Loucy (cell line): ENCODE data around the gene EME1.

Experiments
- H2AFZ ChIP-seq: fragments of 200-600 bp; sonication (generic); 2 replicates; pipeline ENCODE4 v1.6.0; 2016; ENCODE audit warnings: antibody characterized with exemption, mild to moderate bottlenecking, low read length, moderate library complexity
- H3F3A ChIP-seq: fragments of 200-600 bp; 2 replicates; pipeline ENCODE4 v1.6.0; 2016; ENCODE audit warnings: antibody characterized with exemption, low read depth, mild to moderate bottlenecking
- H3K27me3 ChIP-seq: fragments of 200-600 bp; sonication (generic); 2 replicates; pipeline ENCODE4 v1.6.1; 2014; ENCODE audit warnings: low read length, mild to moderate bottlenecking; ENCODE audit not compliant: insufficient read depth, poor library complexity, severe bottlenecking
- H3K36me3 ChIP-seq: fragments of 200-600 bp; sonication (generic); 2 replicates; pipeline ENCODE4 v1.6.1; 2016; ENCODE audit warnings: low read length; ENCODE audit not compliant: insufficient read depth
- H3K4me1 ChIP-seq: fragments of 200-600 bp; sonication (generic); 2 replicates; pipeline ENCODE4 v1.5.1; 2014; ENCODE audit warnings: low read length, mild to moderate bottlenecking; ENCODE audit not compliant: insufficient read depth, poor library complexity, severe bottlenecking
- H3K4me2 ChIP-seq: fragments of 200-600 bp; sonication (generic); 2 replicates; pipeline ENCODE4 v1.6.0; 2014; ENCODE audit warnings: antibody characterized with exemption, low read length, low read depth, mild to moderate bottlenecking; ENCODE audit not compliant: poor library complexity, severe bottlenecking
- H3K4me3 ChIP-seq: fragments of 200-600 bp; sonication (generic); 2 replicates; pipeline ENCODE4 v1.5.1; 2014; ENCODE audit warnings: low read length, mild to moderate bottlenecking, mixed read lengths; ENCODE audit not compliant: poor library complexity, severe bottlenecking
- H3K79me2 ChIP-seq: fragments of 200-600 bp; sonication (generic); 2 replicates; pipeline ENCODE4 v1.6.1; 2014; ENCODE audit warnings: low read length; ENCODE audit not compliant: insufficient read depth
- H3K9ac ChIP-seq: fragments of 200-600 bp; sonication (generic); 2 replicates; pipeline ENCODE4 v1.6.0; 2014; ENCODE audit warnings: mild to moderate bottlenecking, low read depth, low read length, moderate library complexity; ENCODE audit not compliant: poor library complexity, severe bottlenecking
- H3K9me2 ChIP-seq: fragments of 200-600 bp; sonication (generic); replicated peaks from 2 replicates; pipeline ENCODE4 v1.6.1; 2016; ENCODE audit warnings: low read depth, low read length, mixed read lengths
- H3K9me3 ChIP-seq: fragments of 200-600 bp; sonication (generic); 2 replicates; pipeline ENCODE4 v1.6.1; 2014; ENCODE audit warnings: mild to moderate bottlenecking, antibody characterized with exemption, low read length, low read depth; ENCODE audit not compliant: insufficient read depth
- H4K20me1 ChIP-seq: fragments of 200-600 bp; sonication (generic); 2 replicates; pipeline ENCODE4 v1.6.0; 2014; ENCODE audit warnings: antibody characterized with exemption, low read length, mild to moderate bottlenecking; ENCODE audit not compliant: insufficient read depth, poor library complexity, severe bottlenecking
- CTCF ChIP-seq: fragments of 200-600 bp; sonication (generic); conservative IDR thresholded peaks from 2 replicates; pipeline ENCODE4 v1.5.1; 2014; ENCODE audit warnings: mild to moderate bottlenecking, antibody characterized with exemption, low read length
- EZH2phosphoT487 ChIP-seq: fragments of 200-600 bp; IDR thresholded peaks from 2 replicates; pipeline ENCODE4 v1.6.1; 2018; ENCODE audit warnings: antibody characterized with exemption, mild to moderate bottlenecking, moderate library complexity, borderline replicate concordance

The EME1 gene

DNA sequence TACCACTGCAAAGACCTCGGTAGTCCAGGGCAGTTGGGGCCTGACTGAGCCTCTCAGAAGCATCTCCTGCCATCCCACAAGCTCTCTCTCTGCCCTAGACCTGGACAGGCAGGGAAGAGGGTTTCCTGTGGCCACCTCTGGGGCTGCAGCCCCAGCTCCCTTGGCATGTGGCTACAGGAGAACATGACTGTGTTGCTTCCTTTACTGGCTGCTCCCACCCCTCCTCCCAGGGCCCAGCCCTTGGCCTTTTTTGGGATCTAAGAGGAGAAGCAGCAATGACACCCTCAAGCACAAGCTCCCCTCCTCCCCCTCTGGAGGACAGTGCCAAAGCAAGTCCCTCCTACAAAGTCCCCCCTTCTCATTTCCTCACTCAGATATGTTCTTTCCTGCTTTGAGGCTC is 5.6 kb upstream of the EME1 start:
- H3K79me2 ChIP-seq = peaks cover 38% of the 10 kb centered on the region
- H3K4me1 ChIP-seq = peaks cover 19% of the 10 kb centered on the region
- H2AFZ ChIP-seq = no peak overlapping the region
- H4K20me1 ChIP-seq = no peaks in the 10 kb centered on the region
- H3K4me3 ChIP-seq = no peak overlapping the region
- no peaks in the 10 kb centered on the region for H3K9me3 ChIP-seq
- H3K4me2 ChIP-seq = no peak overlapping the region
- no peaks in the 10 kb centered on the region for H3K9me2 ChIP-seq
- no peak overlapping the region for H3K9ac ChIP-seq
- H3K27me3 ChIP-seq = no peaks in the 10 kb centered on the region
- H3F3A ChIP-seq = no peaks in the 10 kb centered on the region
- peaks cover 44% of the 10 kb centered on the region for H3K36me3 ChIP-seq
- TF ChIP-seq EZH2phosphoT487 (no peak), CTCF (no peak)

GRCh38 chr17:50370052-50370451 is 3.0 kb upstream of the EME1 start:
- Histone ChIP-seq H3K9me3 (no peaks in the 10 kb centered on the region), H3K36me3 (peaks cover 44% of the 10 kb centered on the region), H3F3A (no peaks in the 10 kb centered on the region), H3K9me2 (no peaks in the 10 kb centered on the region), H3K79me2 (peaks cover 52% of the 10 kb centered on the region), H3K9ac (no peak overlapping the region), H2AFZ (no peak overlapping the region), H3K4me2 (peak overlapping the region; percentile 87), H3K4me1 (peaks cover 30% of the 10 kb centered on the region), H3K27me3 (no peaks in the 10 kb centered on the region), H3K4me3 (no peak overlapping the region), H4K20me1 (no peaks in the 10 kb centered on the region)
- TF ChIP-seq CTCF = no peak
- TF ChIP-seq EZH2phosphoT487 = no peak

DNA sequence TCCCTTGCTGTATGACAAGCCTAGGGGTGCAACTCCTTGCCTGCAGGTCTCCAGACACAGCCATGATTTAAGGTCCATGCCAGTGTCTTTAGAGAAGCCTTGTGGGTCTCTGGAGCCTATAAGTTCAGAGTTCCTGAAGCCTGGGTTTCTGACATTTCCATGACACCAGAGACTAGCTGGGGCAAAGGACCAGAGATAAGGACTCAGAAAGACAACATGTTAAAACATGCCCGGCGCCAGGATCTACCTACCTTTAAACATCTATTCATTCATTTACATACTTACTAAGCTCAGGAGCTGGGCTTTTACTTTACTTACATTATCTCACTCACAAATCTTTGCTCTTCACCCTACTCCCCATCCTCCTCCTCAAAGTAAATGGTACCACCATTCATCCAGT is 1.5 kb upstream of the EME1 start:
- H3K27me3 ChIP-seq = no peaks in the 10 kb centered on the region
- H3K4me1 ChIP-seq = peaks cover 30% of the 10 kb centered on the region
- H3F3A ChIP-seq = no peaks in the 10 kb centered on the region
- peak overlapping the region; percentile 87 for H3K4me2 ChIP-seq
- peaks cover 39% of the 10 kb centered on the region for H3K36me3 ChIP-seq
- no peaks in the 10 kb centered on the region for H3K9me2 ChIP-seq
- TF ChIP-seq CTCF (no peak), EZH2phosphoT487 (no peak)
- H3K79me2 ChIP-seq = peaks cover 52% of the 10 kb centered on the region
- H4K20me1 ChIP-seq = no peaks in the 10 kb centered on the region
- peak overlapping the region; percentile 87 for H3K4me3 ChIP-seq
- H3K9ac ChIP-seq = peak overlapping the region; percentile 96
- no peak overlapping the region for H2AFZ ChIP-seq
- no peaks in the 10 kb centered on the region for H3K9me3 ChIP-seq
